Measurements from ENCODE around the gene IPPK. TPM values are rescaled to one million over a fixed set of nuclear protein-coding genes. Genes with fewer than 3 reads are reported as not detected.

Gene IPPK
- total RNA-seq, 2 donors from 2014 or later, result 8.2 to 8.4 TPM

DNA sequence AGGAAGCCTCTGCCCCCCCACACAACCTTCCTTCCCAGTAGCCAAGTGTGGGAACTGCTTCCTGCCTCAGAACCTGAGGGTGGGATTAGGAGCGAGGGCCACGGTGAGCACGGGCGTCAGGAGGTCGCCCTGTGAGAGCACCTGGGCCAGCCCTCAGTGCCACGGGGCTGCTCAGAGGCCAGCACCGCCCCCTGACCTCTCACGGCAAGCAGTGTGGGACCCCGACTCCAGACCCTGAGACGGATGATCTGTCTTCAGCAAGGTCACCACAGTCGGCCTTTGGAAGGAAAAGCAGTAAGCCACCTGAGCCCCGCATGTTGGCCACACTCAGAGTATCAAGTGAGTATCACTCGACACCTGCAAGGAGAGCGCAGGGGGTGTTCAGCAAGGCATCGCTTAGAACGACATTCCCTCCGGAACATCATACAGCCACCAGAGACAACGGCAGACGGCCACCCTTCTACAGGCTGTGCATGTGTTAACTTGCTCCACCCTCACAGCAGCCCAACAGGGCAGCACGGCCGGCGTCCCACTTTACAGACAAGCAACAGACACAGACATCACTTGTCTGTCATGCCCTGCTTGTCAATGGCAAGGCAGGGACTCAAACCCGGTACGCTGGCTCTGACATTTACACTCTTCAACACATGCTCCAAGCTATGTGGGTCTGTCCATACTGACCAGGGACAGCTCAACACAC is 50.2 kb downstream of the IPPK start:
- TF ChIP-seq, protein P1, sequence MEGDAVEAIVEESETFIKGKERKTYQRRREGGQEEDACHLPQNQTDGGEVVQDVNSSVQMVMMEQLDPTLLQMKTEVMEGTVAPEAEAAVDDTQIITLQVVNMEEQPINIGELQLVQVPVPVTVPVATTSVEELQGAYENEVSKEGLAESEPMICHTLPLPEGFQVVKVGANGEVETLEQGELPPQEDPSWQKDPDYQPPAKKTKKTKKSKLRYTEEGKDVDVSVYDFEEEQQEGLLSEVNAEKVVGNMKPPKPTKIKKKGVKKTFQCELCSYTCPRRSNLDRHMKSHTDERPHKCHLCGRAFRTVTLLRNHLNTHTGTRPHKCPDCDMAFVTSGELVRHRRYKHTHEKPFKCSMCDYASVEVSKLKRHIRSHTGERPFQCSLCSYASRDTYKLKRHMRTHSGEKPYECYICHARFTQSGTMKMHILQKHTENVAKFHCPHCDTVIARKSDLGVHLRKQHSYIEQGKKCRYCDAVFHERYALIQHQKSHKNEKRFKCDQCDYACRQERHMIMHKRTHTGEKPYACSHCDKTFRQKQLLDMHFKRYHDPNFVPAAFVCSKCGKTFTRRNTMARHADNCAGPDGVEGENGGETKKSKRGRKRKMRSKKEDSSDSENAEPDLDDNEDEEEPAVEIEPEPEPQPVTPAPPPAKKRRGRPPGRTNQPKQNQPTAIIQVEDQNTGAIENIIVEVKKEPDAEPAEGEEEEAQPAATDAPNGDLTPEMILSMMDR (IDR thresholded peaks at IDR 0.05), result no peak
- no peak overlapping the region for H3K27ac ChIP-seq
- H3K4me3 ChIP-seq, result no peak overlapping the region
- H3K9ac ChIP-seq (ENCODE audit: low read depth in 2 of 2, low read length in 2 of 2), result no peak overlapping the region
- intact Hi-C loops (cut with DNase I), result no loop called here
- H3K9me3 ChIP-seq, result no peaks in the 10 kb centered on the region
- no peaks in the 10 kb centered on the region for H3K36me3 ChIP-seq
- no peaks in the 10 kb centered on the region for H3K27me3 ChIP-seq
- DNase-seq, result no peak
- no peaks in the 10 kb centered on the region for H3K4me1 ChIP-seq

DNA sequence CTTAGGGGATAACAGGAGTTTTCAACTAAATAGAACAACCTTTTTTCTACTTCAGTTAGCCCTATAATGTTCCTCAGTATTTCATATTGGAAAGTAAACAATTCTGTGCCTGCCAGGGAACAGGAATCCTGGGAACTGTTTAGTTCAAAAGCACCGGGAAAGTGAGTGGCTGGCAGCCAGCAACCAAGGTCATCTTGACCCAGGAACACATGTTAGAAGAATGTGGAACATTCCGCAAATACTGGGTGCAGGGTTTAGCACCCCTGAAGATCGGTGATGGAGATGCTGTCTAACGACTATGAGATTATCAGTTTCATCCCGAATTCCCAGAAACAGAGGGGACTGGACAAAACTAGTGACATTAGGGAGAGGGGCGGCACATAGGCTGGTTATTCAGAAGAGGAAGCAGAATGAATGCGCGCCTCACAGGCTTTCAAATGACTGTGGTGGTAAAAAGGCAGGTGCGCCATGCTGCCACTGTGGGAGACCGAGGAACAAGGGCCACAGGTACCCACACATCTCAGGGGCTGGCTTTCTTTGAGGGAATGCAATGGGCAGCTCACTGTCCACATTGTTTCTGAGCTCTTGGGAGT is 51.2 kb downstream of the IPPK start:
- no peak for DNase-seq
- intact Hi-C loops (cut with DNase I), result no loop called here
- Histone ChIP-seq H3K9ac (ENCODE audit: low read depth in 2 of 2, low read length in 2 of 2) (no peak overlapping the region), H3K27me3 (no peaks in the 10 kb centered on the region), H3K36me3 (no peaks in the 10 kb centered on the region), H3K4me1 (no peaks in the 10 kb centered on the region), H3K9me3 (no peaks in the 10 kb centered on the region), H3K4me3 (no peak overlapping the region), H3K27ac (no peak overlapping the region)
- TF ChIP-seq, protein P1 (IDR thresholded peaks at IDR 0.05), result no peak

DNA sequence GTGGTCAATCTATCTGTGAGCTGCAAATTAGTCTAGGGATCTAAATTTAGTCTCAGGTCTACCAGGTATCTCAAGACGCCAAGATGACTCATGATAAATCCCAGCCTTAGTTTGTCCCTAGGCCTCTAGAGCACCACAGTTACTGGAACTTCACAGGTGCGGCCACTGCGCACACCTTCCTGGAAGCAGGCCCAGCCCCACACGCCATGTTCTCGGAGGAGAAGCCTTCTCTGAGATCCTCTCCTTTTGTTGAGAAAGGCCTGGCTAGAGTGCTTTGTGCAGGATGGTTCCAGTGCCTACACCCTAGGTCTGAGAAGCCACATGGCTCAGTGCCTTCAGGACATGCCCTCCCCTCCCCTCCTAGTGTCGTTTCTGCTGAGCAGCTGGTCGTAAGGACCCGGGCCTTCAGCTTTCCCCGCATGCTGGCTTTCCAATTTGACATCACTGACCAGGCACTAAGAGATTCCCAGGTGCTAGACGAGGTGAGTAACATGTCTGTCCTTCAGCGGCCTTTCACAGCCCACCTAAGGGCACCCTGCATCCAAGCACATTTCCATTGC is 51.9 kb downstream of the IPPK start:
- Histone ChIP-seq H3K36me3 (no peaks in the 10 kb centered on the region), H3K27ac (no peak overlapping the region)

DNA sequence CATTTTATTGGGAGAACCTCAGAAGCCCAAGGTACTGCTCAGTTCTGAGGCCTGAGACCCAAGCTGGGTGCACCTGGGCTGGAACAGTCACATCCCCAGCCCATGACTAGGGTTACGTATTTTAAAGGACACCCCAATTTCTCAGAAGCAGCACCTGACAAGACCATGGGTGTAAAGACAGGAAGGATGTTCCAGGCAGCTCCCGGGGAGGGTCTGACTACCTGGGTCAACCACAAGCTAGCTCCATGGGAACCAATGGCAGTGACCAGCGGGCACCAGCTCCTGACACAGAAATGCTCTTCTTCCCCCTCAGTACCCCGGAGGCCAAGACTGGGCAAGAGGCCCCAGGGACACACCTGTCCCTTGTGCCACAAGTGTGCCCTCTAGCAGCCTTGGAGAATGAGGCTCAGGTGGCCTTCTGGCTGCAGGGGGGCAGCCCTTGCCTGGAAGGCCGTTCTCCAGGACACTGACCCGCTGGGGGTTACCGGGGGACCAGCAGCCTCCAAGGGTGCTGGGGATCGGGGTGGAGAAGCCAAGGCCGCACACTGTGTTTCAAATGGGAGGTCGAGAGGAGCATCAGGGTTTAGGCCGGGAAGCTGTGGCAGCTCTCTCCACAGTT is 52.6 kb downstream of the IPPK start:
- Histone ChIP-seq H3K9ac (ENCODE audit: low read depth in 2 of 2, low read length in 2 of 2) (no peak overlapping the region), H3K4me3 (no peak overlapping the region), H3K9me3 (no peaks in the 10 kb centered on the region), H3K27ac (no peak overlapping the region), H3K4me1 (no peaks in the 10 kb centered on the region), H3K36me3 (no peaks in the 10 kb centered on the region), H3K27me3 (no peaks in the 10 kb centered on the region)
- intact Hi-C loops (cut with DNase I), result no loop called here
- DNase-seq, result no peak
- TF ChIP-seq, protein P1 (IDR thresholded peaks at IDR 0.05), result no peak

More for the DNA sequence above, 51.9 kb downstream of the IPPK start:
- Histone ChIP-seq H3K9ac (ENCODE audit: low read depth in 2 of 2, low read length in 2 of 2) (no peak overlapping the region), H3K4me1 (no peaks in the 10 kb centered on the region), H3K9me3 (no peaks in the 10 kb centered on the region), H3K4me3 (no peak overlapping the region), H3K27me3 (no peaks in the 10 kb centered on the region)
- intact Hi-C loops (cut with DNase I), result no loop called here
- TF ChIP-seq, protein P1 (IDR thresholded peaks at IDR 0.05), result no peak
- DNase-seq, result no peak

DNA sequence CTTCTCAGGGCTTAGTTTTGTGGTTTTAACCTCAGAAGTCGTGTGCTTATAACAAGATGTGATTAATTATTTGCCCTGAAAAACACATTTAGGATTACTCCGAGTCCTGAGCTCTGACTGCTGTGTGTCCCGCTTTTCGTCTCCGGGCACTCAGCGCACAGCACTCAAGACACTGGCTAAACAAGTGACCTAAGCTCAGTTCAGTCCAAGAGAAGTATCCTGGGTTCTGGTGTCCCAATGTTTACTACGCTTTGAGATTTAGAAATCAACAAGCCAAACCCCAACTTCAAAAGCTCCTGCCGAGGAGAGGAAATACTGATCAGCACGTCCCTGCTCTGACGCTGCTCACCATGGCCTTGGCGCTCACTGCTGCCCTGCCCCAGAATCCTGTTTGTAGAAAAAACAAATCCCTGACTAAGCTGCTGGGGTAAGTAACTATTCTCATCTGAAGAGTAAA is 53.2 kb downstream of the IPPK start:
- DNase-seq, result peak; percentile 6
- Histone ChIP-seq H3K27me3 (no peaks in the 10 kb centered on the region), H3K4me3 (no peak overlapping the region), H3K27ac (no peak overlapping the region), H3K36me3 (no peaks in the 10 kb centered on the region), H3K4me1 (no peaks in the 10 kb centered on the region), H3K9me3 (no peaks in the 10 kb centered on the region), H3K9ac (ENCODE audit: low read depth in 2 of 2, low read length in 2 of 2) (no peak overlapping the region)
- TF ChIP-seq, protein P1 (IDR thresholded peaks at IDR 0.05), result no peak
- intact Hi-C loops (cut with DNase I), result no loop called here

Data from colonic mucosa (tissue), 4 donors.